Heart left ventricle (tissue), 13 donors: ENCODE data around the gene CNOT1.

Experiments
- POLR2A ChIP-seq, 2 donors: fragments of 450-650 bp; IDR thresholded peaks; one replicate each; pipeline ENCODE4 v1.6.1; 2017; ENCODE audit warnings: antibody characterized with exemption in 2 of 2, mild to moderate bottlenecking in 2 of 2, moderate library complexity in 2 of 2
- TF ChIP-seq, protein P1 (sequence below), 12 donors: fragments of 200-600 bp; sonication (generic) in 4 of 12; IDR thresholded peaks; one replicate each; pipeline versions ENCODE4 v1.5.0 to v1.8.0; 2018 to 2022; ENCODE audit warnings: antibody characterized with exemption in 12 of 12, mild to moderate bottlenecking in 5 of 12
- donor health status: ischemic (EF 13 %, LVEDD 7.1; RV severe dilation, severe dysfunction).
- donor health status: DM: no; HTN: yes; CAD: no.
- donor health status: DM: no; HTN: no; CAD: no.
- donor health status: ischemic (EF 25% LVEDD 6.9; RV normal size, moderate dysfunction).
- donor health status: ischemic (EF 25% LVEDD 5.7; RV mildly dilated, moderate dysfunction).
- donor health status: ischemic (EF 35%, LVEDD 5.7; RV mildly dilated, moderate dysfunction).
- donor health status: nonischemic (EF 11% LVEDD 7.7; RV severe dilation, severe dysfunction).
- donor health status: DM: yes; HTN: yes; CAD: no.
- donor health status: PGD.
- donor health status: ischemic (EF 29% LVEDD 5.4; RV normal size, mild dysfunction).
- donor health status: nonischemic (EF 23%, LVEDD 6.1; RV moderate dilation, normal function).

GRCh38 chr16:58678269-58678668, 48.6 kb upstream of the CNOT1 start:
- TF ChIP-seq, protein P1, sequence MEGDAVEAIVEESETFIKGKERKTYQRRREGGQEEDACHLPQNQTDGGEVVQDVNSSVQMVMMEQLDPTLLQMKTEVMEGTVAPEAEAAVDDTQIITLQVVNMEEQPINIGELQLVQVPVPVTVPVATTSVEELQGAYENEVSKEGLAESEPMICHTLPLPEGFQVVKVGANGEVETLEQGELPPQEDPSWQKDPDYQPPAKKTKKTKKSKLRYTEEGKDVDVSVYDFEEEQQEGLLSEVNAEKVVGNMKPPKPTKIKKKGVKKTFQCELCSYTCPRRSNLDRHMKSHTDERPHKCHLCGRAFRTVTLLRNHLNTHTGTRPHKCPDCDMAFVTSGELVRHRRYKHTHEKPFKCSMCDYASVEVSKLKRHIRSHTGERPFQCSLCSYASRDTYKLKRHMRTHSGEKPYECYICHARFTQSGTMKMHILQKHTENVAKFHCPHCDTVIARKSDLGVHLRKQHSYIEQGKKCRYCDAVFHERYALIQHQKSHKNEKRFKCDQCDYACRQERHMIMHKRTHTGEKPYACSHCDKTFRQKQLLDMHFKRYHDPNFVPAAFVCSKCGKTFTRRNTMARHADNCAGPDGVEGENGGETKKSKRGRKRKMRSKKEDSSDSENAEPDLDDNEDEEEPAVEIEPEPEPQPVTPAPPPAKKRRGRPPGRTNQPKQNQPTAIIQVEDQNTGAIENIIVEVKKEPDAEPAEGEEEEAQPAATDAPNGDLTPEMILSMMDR (IDR thresholded peaks at IDR 0.05), result no peak
- no peak for TF ChIP-seq POLR2A (IDR thresholded peaks at IDR 0.05)
